Body of pancreas (tissue), 4 donors: ENCODE data around the gene ADAMTS3. TPM values are rescaled to one million over a fixed set of nuclear protein-coding genes. Genes with fewer than 3 reads are reported as not detected.

Experiments
- ATAC-seq: fragments of 150-250 bp; one replicate; pipeline ENCODE4 v1.9.1; 2016
- DNase-seq, 4 donors: peaks; one replicate each; pipeline ENCODE4 v3.0.0-alpha.2; 2019
- H3K27ac ChIP-seq, 4 donors: fragments of 200-600 bp; sonication (generic); 1 replicate in 3 of 4; 2 replicates in 1 of 4; pipeline versions ENCODE4 v1.5.1 to v1.6.1; 2016 to 2019; ENCODE audit warnings: mild to moderate bottlenecking in 1 of 4, mixed read lengths in 1 of 4, moderate library complexity in 1 of 4
- H3K27me3 ChIP-seq, 2 donors: fragments of 200-600 bp; sonication (generic); one replicate each; pipeline ENCODE4 v1.6.0; 2016; ENCODE audit warnings: mild to moderate bottlenecking in 1 of 2
- H3K36me3 ChIP-seq, 2 donors: fragments of 200-600 bp; sonication (generic); replicated peaks in 1 of 2; 2 replicates each; pipeline ENCODE4 v1.5.1; 2016; ENCODE audit warnings: low read depth in 2 of 2; ENCODE audit not compliant: insufficient read depth in 1 of 2
- H3K4me1 ChIP-seq: fragments of 200-600 bp; sonication (generic); one replicate; pipeline ENCODE4 v1.6.0; 2016
- H3K4me3 ChIP-seq, 2 donors: fragments of 200-600 bp; sonication (generic); 1 replicate in 1 of 2; 2 replicates in 1 of 2; pipeline ENCODE4 v1.5.1; 2016 to 2019
- H3K9me3 ChIP-seq, 3 donors: fragments of 200-600 bp; sonication (generic); 1 replicate in 2 of 3; 2 replicates in 1 of 3; pipeline ENCODE4 v1.5.1; 2016
- POLR2A ChIP-seq, 3 donors: fragments of 450-650 bp; IDR thresholded peaks; one replicate each; pipeline ENCODE4 v1.6.1; 2016; ENCODE audit warnings: antibody characterized with exemption in 3 of 3, mild to moderate bottlenecking in 2 of 3
- WGBS, 2 donors: methylation state at CpG; one replicate each; pipeline ENCODE4 v1.1.5; 2017; 5-methylcytosine and 5-hydroxymethylcytosine counted together
- intact Hi-C: fragments of 100-400 bp; cut with DNase I; formaldehyde crosslinking; loops from one replicate; pipeline ENCODE4 v1.15.1; 2023
- total RNA-seq, 2 donors: library from RNA; depleted of rRNA; stranded (reverse); fragments of >200 nt; gene quantifications; one replicate each; pipeline ENCODE4 v1.1.0, GENCODE V29; 2016
- TF ChIP-seq, protein P1 (sequence below), 7 experiments: fragments of 450-650 bp in 4 of 7; fragments of 200-600 bp in 3 of 7; sonication (generic) in 3 of 7; IDR thresholded peaks; one replicate each; pipeline ENCODE4 v1.5.1; 2016 to 2019; ENCODE audit warnings: antibody characterized with exemption in 7 of 7

Gene ADAMTS3
- total RNA-seq, 2 donors from 2014 or later = 0.26 to 0.33 TPM

- Histone ChIP-seq H3K27ac (no peak overlapping the region), H3K4me3 (no peak overlapping the region), H3K27me3 (no peaks in the 10 kb centered on the region), H3K36me3 (no peaks in the 10 kb centered on the region), H3K4me1 (no peaks in the 10 kb centered on the region), H3K9me3 (no peaks in the 10 kb centered on the region)
- intact Hi-C loops = no loop called here
- no peak for ATAC-seq
- TF ChIP-seq, protein P1, sequence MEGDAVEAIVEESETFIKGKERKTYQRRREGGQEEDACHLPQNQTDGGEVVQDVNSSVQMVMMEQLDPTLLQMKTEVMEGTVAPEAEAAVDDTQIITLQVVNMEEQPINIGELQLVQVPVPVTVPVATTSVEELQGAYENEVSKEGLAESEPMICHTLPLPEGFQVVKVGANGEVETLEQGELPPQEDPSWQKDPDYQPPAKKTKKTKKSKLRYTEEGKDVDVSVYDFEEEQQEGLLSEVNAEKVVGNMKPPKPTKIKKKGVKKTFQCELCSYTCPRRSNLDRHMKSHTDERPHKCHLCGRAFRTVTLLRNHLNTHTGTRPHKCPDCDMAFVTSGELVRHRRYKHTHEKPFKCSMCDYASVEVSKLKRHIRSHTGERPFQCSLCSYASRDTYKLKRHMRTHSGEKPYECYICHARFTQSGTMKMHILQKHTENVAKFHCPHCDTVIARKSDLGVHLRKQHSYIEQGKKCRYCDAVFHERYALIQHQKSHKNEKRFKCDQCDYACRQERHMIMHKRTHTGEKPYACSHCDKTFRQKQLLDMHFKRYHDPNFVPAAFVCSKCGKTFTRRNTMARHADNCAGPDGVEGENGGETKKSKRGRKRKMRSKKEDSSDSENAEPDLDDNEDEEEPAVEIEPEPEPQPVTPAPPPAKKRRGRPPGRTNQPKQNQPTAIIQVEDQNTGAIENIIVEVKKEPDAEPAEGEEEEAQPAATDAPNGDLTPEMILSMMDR (IDR thresholded peaks at IDR 0.05) = no peak
- no peak for TF ChIP-seq POLR2A (IDR thresholded peaks at IDR 0.05)
- 57 to 63% methylated on average over 1 of the region's 1 CpG for WGBS, 2 donors
- no peak for DNase-seq
Measured at GRCh38 chr4:72538006-72538405, 31.0 kb downstream of the ADAMTS3 start.

DNA sequence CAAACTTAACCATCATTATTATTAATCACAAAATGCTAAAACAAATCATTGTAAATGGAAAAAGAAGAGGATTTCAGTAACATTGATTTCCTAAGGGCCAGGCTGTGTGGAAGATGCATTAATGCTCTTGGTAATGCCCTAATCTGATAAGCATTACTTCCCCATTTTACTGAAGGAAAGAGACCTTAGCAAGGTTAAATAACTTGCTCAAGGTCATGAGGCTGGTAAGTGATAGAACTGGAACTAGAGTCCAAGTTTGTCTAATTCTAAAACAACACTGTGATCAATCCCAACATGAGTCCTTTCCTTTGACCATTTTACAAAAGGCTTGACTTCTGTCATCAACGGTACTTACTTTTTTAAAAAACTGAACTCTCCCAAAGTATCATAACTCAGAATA, 32.6 kb downstream of the ADAMTS3 start:
- intact Hi-C loops = no loop called here
- Histone ChIP-seq H3K4me1 (no peaks in the 10 kb centered on the region), H3K4me3 (no peak overlapping the region), H3K9me3 (no peaks in the 10 kb centered on the region), H3K27me3 (no peaks in the 10 kb centered on the region), H3K36me3 (no peaks in the 10 kb centered on the region), H3K27ac (no peak overlapping the region)
- no peak for ATAC-seq
- 89 to 95% methylated on average over 1 of the region's 1 CpG for WGBS, 2 donors
- no peak for DNase-seq
- TF ChIP-seq POLR2A (IDR thresholded peaks at IDR 0.05) = no peak
- TF ChIP-seq, protein P1 (IDR thresholded peaks at IDR 0.05) = no peak

- WGBS, 2 donors = 92 to 100% methylated on average over 1 of the region's 1 CpG
- no peak for DNase-seq
- intact Hi-C loops = no loop called here
Measured at GRCh38 chr4:72531768-72532290, 37.2 kb downstream of the ADAMTS3 start.

DNA sequence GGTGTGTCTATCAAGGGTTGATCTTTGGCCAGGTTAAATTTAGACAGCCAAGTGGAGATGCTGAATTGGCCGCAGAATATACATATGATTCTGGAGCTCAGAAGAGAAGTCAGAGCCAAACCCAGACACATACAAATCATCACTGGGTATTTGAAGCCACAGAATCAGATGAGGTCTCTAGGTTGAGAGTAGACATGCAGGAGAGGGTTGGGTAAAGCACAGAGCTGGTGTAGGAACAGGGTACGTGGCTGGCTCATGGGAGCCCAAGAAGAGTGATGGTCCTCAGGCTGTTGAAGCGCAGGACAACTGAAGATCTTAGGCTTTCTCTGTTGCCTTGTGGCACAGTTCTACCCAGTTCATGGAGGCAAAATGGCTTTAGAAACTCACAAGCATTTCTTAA, 37.7 kb downstream of the ADAMTS3 start:
- no peak for DNase-seq
- WGBS, 2 donors = 94 to 98% methylated on average over 3 of the region's 3 CpGs
- H3K27me3 ChIP-seq = no peaks in the 10 kb centered on the region
- H3K27ac ChIP-seq = no peak overlapping the region
- intact Hi-C loops = no loop called here
- H3K4me1 ChIP-seq = no peaks in the 10 kb centered on the region
- no peaks in the 10 kb centered on the region for H3K9me3 ChIP-seq
- ATAC-seq = no peak
- TF ChIP-seq POLR2A (IDR thresholded peaks at IDR 0.05) = no peak
- TF ChIP-seq, protein P1 (IDR thresholded peaks at IDR 0.05) = no peak
- H3K36me3 ChIP-seq = no peaks in the 10 kb centered on the region
- no peak overlapping the region for H3K4me3 ChIP-seq

More at GRCh38 chr4:72531768-72532290, 37.2 kb downstream of the ADAMTS3 start:
- TF ChIP-seq, protein P1 (IDR thresholded peaks at IDR 0.05) = no peak
- TF ChIP-seq POLR2A (IDR thresholded peaks at IDR 0.05) = no peak
- no peak overlapping the region for H3K4me3 ChIP-seq
- no peak for ATAC-seq
- H3K27ac ChIP-seq = no peak overlapping the region
- no peaks in the 10 kb centered on the region for H3K27me3 ChIP-seq
- H3K9me3 ChIP-seq = no peaks in the 10 kb centered on the region
- no peaks in the 10 kb centered on the region for H3K36me3 ChIP-seq
- H3K4me1 ChIP-seq = no peaks in the 10 kb centered on the region

- no peaks in the 10 kb centered on the region for H3K9me3 ChIP-seq
- H3K4me3 ChIP-seq = no peak overlapping the region
- no peak for DNase-seq
- ATAC-seq = no peak
- no peak overlapping the region for H3K27ac ChIP-seq
- H3K36me3 ChIP-seq = no peaks in the 10 kb centered on the region
- TF ChIP-seq, protein P1 (IDR thresholded peaks at IDR 0.05) = no peak
- TF ChIP-seq POLR2A (IDR thresholded peaks at IDR 0.05) = no peak
- intact Hi-C loops = no loop called here
- 93 to 96% methylated on average over 3 of the region's 3 CpGs for WGBS, 2 donors
- no peaks in the 10 kb centered on the region for H3K4me1 ChIP-seq
- H3K27me3 ChIP-seq = no peaks in the 10 kb centered on the region
Measured at GRCh38 chr4:72529148-72529822, 39.7 kb downstream of the ADAMTS3 start.
